Psoas muscle (tissue), 8 donors: Measurements from ENCODE around the gene GAP43. TPM values are rescaled to one million over a fixed set of nuclear protein-coding genes. Genes with fewer than 3 reads are reported as not detected.

Source experiments
- ATAC-seq, 4 donors: fragments of 200-7000 bp; cut with Tn5 transposase; one replicate each; pipeline ENCODE4 v1.9.1; 2020; ENCODE audit warnings: moderate library complexity in 3 of 4, mild to moderate bottlenecking in 2 of 4
- DNase-seq, 2 donors: peaks; one replicate each; pipeline ENCODE4 v3.0.0-alpha.2; 2020
- H3K27ac ChIP-seq: fragments of 200-600 bp; one replicate; pipeline ENCODE4 v1.8.0; 2022
- H3K27me3 ChIP-seq, 3 donors: fragments of 200-600 bp in 1 of 3; one replicate each; pipeline versions ENCODE4 v1.6.1 to v1.8.0; 2013 to 2022; ENCODE audit warnings: low read length in 2 of 3, mild to moderate bottlenecking in 2 of 3, moderate library complexity in 1 of 3; ENCODE audit not compliant: insufficient read depth in 3 of 3
- H3K36me3 ChIP-seq, 2 donors: fragments of 200-600 bp in 1 of 2; one replicate each; pipeline versions ENCODE4 v1.6.1 to v1.8.0; 2013 to 2022; ENCODE audit warnings: low read depth in 1 of 2, mild to moderate bottlenecking in 1 of 2, moderate library complexity in 1 of 2; ENCODE audit not compliant: insufficient read depth in 1 of 2
- H3K4me1 ChIP-seq: fragments of 200-600 bp; one replicate; pipeline ENCODE4 v1.8.0; 2022
- H3K4me3 ChIP-seq: fragments of 200-600 bp; one replicate; pipeline ENCODE4 v1.8.0; 2022; ENCODE audit warnings: mild to moderate bottlenecking
- H3K9me3 ChIP-seq: fragments of 200-600 bp; one replicate; pipeline ENCODE4 v1.8.0; 2022
- WGBS, 3 donors: extraction: QIAGEN DNeasy Blood & Tissue Kit; methylation state at CpG; one replicate each; pipeline versions ENCODE4 v1.1.6 to v1.1.7; 2013; 5-methylcytosine and 5-hydroxymethylcytosine counted together
- intact Hi-C, 2 donors: fragments of 100-400 bp; cut with DNase I; formaldehyde crosslinking; loops; one replicate each; pipeline versions ENCODE4 v1.11.0 to v1.14.2; 2022
- polyA plus RNA-seq, 3 donors: library from polyadenylated mRNA; stranded (reverse); fragments of 200-250 nt; gene quantifications; one replicate each; pipeline ENCODE4 v1.2.3, GENCODE V29; 2013
- total RNA-seq, 4 donors: library from RNA; stranded (reverse); fragmentation: NEBNext Ultra II Directional in 2 of 4; extraction: Animal tissue kit (Norgen Biotek cat#: 25700) in 2 of 4; gene quantifications; one replicate each; pipeline versions ENCODE4 v1.2.1 to v1.2.4, GENCODE V29; 2021 to 2023
- TF ChIP-seq, protein P1 (sequence below): fragments of 200-600 bp; IDR thresholded peaks from one replicate; pipeline ENCODE4 v1.8.0; 2022; ENCODE audit warnings: antibody characterized with exemption
- donor health status: healthy with polysubstance abuse.
- donor health status: DM: no; HTN: no; CAD: no; lungs with moderate emphysema.
- donor health status: Bipolar disorder and iron deficiency.
- donor health status: healthy.
- donor health status: DM: yes; HTN: yes; CAD: no.
- donor health status: DM: no; HTN: no; CAD: no.
- donor health status: DM: no; HTN: no; CAD: no.
- donor health status: DM: yes; HTN: yes; CAD: no.

GAP43 gene
- total and polyA plus RNA-seq, 7 donors = 0.05 to 0.56 (median 0.35) TPM; not detected in 2

DNA sequence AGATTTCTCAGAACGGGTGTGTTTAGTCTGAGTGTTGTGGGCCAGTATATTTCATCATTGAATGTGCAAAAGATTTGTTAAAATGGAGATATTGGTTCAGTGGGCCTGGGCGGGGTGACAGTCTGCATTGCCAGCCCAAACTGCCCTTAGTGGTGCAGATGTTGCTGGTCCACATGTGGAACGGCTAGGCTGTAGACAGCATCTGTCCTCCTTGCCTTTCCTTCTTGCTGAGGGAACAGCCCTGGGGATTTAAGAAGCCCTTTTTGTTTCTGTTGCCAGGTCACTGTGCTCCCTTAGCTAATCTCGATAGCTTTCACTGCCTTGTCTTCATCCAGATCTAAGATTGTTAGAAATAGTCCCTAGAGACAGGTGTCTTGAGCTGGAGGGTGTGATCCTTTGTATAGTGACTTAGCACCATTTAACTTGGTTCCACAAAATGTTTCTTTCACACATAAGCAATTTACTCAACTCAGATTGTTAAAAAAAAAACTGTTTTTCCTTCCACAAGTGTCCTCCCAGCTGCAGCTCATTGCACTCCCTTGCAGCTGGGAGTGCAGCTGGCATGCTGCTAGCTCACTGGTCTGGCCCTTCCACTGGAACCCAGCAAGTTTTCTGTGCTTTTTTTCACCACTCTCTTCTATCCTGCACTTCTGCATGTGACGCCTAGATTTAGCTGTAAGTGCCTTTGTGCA, 37.5 kb downstream of the GAP43 start:
- no peak for ATAC-seq
- peak overlapping the region; percentile 10 for H3K27ac ChIP-seq
- H3K9me3 ChIP-seq = no peaks in the 10 kb centered on the region
- DNase-seq = peak in 1 of 2 donors; percentile 16
- intact Hi-C loops = no loop called here
- no peaks in the 10 kb centered on the region for H3K36me3 ChIP-seq
- no peaks in the 10 kb centered on the region for H3K27me3 ChIP-seq
- peaks cover 23% of the 10 kb centered on the region for H3K4me1 ChIP-seq
- TF ChIP-seq, protein P1, sequence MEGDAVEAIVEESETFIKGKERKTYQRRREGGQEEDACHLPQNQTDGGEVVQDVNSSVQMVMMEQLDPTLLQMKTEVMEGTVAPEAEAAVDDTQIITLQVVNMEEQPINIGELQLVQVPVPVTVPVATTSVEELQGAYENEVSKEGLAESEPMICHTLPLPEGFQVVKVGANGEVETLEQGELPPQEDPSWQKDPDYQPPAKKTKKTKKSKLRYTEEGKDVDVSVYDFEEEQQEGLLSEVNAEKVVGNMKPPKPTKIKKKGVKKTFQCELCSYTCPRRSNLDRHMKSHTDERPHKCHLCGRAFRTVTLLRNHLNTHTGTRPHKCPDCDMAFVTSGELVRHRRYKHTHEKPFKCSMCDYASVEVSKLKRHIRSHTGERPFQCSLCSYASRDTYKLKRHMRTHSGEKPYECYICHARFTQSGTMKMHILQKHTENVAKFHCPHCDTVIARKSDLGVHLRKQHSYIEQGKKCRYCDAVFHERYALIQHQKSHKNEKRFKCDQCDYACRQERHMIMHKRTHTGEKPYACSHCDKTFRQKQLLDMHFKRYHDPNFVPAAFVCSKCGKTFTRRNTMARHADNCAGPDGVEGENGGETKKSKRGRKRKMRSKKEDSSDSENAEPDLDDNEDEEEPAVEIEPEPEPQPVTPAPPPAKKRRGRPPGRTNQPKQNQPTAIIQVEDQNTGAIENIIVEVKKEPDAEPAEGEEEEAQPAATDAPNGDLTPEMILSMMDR = no peak
- WGBS, 3 donors = 40 to 54% (median 46%) methylated on average over 5 of the region's 5 CpGs
- no peak overlapping the region for H3K4me3 ChIP-seq

DNA sequence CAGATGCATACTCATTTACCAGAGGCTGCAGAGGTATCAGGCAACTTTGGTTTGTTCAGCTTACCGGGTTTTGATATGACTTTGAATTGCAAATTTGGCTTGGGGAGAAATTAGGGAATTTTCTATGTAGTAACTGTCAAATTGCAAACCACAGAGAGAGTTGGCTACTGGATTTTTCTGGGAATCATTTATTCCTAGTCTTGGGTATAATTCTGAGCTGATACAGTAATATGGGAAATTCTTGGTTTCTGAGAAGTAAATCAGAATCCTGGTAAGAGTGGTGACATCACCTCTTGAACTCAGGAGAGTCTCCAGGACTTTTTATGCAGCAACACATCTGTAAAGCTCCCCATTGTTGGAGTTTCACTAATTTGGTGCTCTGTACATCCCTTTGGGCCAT, 39.0 kb downstream of the GAP43 start:
- DNase-seq (no peak), ATAC-seq (no peak)
- no peaks in the 10 kb centered on the region for H3K9me3 ChIP-seq
- TF ChIP-seq, protein P1 = no peak
- H3K27ac ChIP-seq = no peak overlapping the region
- intact Hi-C loops = no loop called here
- no peaks in the 10 kb centered on the region for H3K27me3 ChIP-seq
- WGBS, 3 donors = 81 to 93% (median 88%) methylated on average over 1 of the region's 1 CpG
- H3K4me3 ChIP-seq = no peak overlapping the region
- H3K4me1 ChIP-seq = peaks cover 22% of the 10 kb centered on the region
- no peaks in the 10 kb centered on the region for H3K36me3 ChIP-seq

DNA sequence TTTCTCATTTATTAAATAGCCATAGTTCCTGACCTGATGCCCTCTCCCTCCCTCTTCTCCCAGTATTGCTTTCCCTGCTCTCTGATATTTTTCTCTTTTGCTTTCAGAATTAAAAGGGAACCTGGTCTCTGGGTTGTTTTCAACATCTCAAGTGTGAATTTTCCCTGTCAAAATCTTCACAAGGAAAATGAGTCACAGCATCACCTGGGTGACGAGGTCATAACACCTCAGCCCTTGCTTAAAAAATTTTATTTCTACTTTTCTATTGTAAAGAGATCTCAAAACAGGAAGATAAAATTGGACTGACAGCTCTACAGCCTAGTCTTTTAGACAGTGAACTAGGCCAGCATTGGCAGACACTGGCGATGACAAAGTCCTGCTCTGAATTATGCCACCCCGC, 40.1 kb downstream of the GAP43 start:
- DNase-seq = no peak
- H3K4me1 ChIP-seq = peaks cover 15% of the 10 kb centered on the region
- TF ChIP-seq, protein P1 = no peak
- no peaks in the 10 kb centered on the region for H3K27me3 ChIP-seq
- no peak overlapping the region for H3K27ac ChIP-seq
- no peak overlapping the region for H3K4me3 ChIP-seq
- ATAC-seq = no peak
- H3K36me3 ChIP-seq = no peaks in the 10 kb centered on the region
- intact Hi-C loops = no loop called here
- H3K9me3 ChIP-seq = no peaks in the 10 kb centered on the region
- WGBS, 3 donors = 80 to 84% (median 84%) methylated on average over 3 of the region's 3 CpGs

DNA sequence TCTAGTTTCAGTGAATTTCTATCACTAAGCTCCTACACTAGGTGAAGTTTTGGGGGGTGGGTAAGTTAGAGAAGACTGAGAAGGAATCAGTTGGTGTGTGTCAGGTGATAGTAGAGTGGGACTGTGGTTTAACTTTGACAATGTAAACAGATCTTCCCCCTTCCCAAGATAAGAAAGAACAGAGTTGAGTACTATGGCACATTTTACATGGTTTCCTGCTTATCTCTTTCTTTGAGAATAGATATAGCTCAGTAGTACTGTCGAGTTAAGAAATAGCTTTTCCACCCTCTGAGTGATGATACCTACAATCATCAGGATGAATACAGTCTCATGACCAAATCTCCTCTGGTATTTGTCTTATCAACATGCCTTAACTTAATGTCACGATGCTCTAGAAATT, 42.8 kb downstream of the GAP43 start:
- Histone ChIP-seq H3K27ac (no peak overlapping the region), H3K4me3 (no peak overlapping the region), H3K4me1 (no peaks in the 10 kb centered on the region), H3K27me3 (no peaks in the 10 kb centered on the region), H3K36me3 (no peaks in the 10 kb centered on the region), H3K9me3 (no peaks in the 10 kb centered on the region)
- intact Hi-C loops = no loop called here
- 89 to 91% (median 90%) methylated on average over 2 of the region's 2 CpGs for WGBS, 3 donors
- DNase-seq (no peak), ATAC-seq (no peak)
- TF ChIP-seq, protein P1 = no peak
